HT1080 (cell line): ENCODE data around the gene MICAL3. TPM values are rescaled to one million over a fixed set of nuclear protein-coding genes. Genes with fewer than 3 reads are reported as not detected.

Source experiments
- DNase-seq: peaks from one replicate; pipeline ENCODE4 v3.0.0-alpha.2; 2015; ENCODE audit warnings: low read depth
- total RNA-seq: library from RNA; depleted of rRNA; stranded (reverse); fragments of >200 nt; shearing (Covaris generic); gene quantifications from 2 replicates; pipeline ENCODE4 v1.2.3, GENCODE V29; 2014

Gene MICAL3
- total RNA-seq, 1 experiment from 2014 or later = 29.2 TPM

DNA sequence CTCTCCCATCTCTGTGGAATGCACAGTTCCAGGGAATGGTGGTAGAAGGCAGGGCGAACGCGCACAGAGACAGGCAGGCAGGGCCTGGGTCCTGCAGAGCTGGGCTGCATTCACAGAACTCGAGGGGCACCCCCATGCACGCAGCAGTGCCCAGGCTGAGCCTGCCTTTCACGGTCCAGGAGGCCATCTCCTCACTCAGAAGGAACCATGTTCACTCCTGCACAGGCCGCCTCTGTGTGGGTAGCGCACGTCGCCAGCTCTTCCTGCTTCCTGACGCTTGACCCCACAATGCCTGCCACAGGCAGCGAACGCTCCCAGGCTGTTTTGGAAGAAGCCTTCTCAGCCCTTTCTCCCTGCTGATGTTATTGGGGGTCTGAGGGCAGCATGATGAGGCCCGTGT, 151.2 kb downstream of the MICAL3 start:
- DNase-seq = no peak

DNA sequence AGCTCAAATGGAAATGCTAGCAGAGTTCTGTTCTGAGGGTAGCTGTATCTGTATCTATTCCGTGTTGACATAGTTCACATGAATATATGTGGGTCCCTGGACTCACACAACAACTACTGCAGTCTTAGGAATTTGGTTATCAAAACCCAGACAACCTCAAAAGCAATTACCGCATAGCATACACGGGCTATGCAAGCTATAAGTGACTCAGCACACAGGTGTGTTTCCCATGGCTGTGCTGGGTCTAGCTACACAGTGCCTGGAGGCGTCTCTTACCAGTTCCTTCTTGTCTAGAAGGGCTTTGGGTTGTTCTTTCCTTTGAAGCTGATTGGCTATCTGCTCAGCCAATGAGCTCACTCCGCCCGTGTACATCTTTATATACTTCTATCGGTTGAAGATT, 151.9 kb downstream of the MICAL3 start:
- DNase-seq = no peak

DNA sequence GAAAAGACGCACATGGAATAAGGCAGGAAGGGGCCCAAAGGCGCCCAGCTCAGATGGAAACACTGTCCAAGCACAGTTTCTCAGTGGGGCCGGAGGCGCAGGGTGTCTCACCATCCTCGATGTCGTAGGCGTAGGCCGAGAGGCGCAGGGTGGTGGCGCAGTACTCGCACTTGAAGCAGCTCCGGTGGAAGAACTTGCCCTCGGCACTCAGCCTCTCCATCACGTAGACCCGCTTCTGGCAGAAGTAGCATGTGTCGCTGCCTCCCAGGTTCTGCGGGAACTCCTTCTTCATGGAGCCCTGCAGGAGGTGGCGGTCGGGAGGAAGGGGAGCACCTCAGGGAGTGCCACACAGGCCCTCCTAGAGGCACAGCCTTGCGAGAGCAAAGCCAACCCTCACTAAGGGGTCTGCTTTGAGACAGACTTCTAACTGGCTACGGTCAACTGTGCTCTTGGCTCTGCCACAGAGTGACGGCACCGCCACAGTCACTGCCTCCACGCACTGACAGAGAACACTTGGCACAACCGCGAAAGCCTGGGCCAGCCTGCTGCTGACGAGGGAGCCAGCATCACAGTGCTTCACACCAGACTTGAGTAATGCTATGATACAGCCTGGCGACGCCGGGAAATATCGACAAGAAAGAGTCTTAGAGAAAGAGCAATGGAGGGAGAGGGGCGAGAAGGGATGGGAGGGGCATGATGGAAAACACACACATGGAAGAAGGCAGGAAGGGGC, 152.5 kb downstream of the MICAL3 start:
- no peak for DNase-seq

DNA sequence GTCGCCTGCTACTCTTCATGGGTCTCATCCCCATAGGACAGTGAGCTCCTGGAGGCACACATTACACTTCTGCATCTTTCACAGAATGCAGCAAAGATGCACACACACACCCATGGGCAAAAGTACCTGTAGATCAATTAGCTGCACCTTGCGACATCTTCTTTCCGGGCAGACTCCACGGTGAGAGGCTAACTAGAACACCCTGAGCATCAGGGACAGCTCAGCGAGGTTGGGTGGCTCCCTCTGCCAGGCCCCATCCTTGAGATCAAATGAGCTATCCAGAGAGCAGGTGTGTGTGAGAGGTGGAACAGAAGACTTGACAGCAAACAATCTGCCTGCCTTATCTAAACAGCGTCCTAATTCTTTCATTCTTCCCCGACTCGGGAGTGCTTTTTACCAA, 154.0 kb downstream of the MICAL3 start:
- DNase-seq = no peak

DNA sequence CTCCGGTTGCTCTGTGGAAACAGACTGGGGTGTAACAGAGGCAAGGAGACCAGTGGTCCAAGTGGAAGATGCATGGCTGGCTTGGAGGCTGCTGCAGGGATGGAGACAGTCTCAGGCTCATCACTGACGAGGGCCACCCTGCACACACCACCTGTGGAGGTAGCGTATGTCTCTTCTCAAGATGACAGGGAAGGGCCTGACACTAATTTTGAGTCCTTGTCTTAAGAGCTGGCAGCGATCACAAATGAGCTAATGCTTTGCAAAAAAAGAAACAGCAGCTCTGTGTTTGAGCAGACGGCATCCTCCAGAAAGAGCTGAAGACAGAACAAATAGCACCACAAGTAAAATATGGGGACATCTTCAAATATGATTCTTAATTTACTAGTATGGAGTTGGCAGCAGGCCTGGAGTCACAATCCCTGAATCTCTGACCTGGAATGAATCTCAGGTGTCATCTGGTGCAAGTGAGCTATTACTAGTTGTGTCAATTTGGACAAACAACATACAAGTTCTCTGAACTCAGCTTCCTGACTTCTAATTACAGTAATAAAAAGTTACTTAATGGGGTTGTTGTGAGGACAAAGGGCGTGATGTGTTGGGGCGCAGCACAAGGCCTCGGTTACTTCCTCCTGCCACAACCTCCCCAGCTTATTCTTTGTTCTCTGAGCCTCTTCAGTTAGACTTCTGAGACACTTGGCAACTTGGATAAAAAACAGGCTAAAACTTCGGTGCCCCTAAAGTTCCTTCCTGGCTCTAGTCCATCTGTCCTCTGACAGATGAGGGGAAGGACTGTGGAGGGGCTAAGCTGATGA, 154.9 kb downstream of the MICAL3 start:
- DNase-seq = no peak

DNA sequence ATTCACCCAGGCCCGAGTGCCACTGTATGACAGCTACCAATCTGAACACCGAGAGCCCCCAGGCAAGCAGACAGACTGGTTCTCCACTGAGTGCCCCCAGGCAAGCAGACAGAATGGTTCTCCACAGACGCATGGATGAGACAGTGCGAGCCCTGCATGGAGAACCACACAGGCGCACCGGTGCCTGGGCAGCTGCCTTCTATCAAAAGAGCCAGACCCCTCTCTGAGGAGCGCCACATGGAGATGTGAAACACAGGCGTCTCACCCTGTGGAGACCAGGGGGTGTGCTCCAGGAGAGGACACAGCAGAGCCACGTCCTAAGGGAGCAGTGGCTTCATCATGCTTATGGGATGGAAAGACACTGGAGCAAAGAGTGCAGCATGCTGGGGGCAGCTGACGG, 155.6 kb downstream of the MICAL3 start:
- no peak for DNase-seq

DNA sequence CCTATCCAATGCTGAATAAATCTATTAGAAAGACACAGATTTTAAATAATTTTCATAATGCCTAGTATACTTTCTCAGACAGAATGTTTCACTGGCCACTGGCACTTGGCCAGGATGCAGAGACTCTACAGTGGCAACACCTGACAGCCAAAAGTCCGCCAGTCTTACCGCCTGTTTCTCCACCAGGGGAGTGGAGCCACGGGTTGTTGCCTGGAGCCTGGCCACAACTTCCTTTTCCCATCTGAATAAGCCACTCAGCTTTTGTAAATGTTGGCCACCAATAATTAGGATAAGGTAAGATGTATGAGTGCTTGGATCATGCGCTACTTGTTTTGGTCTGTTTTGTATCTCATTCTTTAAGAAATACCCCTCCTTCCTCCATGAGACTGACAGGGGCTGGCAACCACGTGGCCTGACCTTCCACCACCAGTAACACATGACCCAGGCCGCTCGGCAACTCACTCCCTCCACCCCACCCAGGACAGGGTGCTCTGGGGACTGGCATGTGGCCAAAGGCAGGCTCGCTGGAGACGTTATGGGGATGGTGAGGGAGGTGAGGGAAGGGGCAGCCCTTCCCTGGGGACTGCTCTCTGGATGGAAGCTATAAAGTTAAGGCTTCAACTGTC, 157.1 kb downstream of the MICAL3 start:
- DNase-seq = no peak

DNA sequence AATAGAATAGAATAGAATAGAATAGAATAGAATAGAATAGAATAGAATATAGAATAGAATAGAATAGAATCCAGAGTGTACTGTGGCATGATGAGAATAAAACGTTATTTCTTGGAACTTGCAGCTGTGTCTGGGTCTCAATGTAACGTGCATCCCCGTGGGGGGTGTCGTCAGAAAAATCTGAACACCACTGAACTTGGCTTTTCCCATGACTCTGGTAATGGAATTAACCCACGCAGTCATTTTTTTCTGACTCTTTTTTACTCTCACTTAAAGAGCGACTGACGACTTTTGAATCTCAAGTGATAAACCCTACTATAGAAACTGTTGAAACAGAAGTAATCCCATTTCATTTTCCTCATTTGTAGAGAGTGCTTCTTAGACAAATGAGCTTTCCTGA, 157.7 kb downstream of the MICAL3 start:
- no peak for DNase-seq

DNA sequence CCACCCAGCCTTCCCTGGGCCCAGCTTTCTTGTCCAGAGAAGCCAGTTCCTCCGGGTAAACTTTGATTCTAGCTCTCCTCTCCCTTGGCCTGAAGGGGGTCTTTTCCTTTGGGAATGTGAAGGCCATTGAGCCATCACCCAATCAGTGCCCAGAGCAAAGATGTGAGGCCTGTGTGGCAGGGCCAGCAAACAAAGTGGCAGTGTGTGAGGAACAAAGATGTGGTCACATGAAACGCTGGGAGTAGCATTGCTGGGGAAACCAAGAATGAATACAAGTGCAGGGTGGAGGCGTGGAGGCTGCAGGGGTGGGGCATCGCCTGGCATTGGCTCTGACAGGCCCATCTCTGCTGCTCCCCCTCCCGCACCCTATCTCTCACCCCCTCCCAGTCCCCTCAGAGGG, 158.2 kb downstream of the MICAL3 start:
- DNase-seq = no peak

DNA sequence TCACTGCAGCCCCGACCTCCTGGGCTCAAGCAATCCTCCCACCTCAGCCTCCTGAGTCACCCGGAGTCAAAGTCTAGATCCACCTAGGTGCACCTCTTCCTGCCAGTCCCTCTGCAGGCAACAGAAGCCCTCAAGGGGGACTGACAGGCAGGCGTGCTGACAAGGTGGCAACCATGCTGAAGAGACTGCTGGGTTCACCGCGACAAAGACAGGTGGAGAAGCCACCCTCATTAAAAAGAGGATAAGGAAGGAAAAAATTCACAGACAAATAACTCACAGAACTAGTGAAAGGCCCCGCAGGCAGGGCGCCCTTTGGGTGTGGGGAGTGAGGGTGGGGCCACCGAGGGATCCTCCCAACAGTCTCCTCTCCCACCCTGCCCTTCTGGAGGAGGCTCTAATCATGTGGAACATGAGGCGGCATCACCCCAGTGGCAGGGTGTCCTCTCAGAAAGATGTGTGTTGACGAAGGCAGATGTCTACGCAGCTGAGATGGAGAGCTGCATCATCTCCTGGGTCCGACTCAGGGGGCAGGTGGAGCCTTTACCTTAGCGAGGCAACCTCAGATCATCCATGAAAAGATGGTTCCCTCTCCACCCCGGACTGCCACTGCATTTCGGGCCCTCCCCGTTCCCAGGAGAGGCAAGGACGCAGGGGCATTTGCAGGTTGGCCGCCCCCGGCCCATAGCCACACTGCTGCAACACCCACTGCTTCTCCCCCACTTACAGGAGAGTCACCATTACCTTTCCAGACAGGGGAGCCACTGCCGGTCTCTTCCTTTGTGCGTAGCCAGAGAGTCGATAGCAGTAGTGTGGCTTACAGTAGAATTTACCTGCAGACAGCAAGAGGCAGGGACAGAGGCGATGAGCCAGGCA, 158.9 kb downstream of the MICAL3 start:
- DNase-seq = no peak

DNA sequence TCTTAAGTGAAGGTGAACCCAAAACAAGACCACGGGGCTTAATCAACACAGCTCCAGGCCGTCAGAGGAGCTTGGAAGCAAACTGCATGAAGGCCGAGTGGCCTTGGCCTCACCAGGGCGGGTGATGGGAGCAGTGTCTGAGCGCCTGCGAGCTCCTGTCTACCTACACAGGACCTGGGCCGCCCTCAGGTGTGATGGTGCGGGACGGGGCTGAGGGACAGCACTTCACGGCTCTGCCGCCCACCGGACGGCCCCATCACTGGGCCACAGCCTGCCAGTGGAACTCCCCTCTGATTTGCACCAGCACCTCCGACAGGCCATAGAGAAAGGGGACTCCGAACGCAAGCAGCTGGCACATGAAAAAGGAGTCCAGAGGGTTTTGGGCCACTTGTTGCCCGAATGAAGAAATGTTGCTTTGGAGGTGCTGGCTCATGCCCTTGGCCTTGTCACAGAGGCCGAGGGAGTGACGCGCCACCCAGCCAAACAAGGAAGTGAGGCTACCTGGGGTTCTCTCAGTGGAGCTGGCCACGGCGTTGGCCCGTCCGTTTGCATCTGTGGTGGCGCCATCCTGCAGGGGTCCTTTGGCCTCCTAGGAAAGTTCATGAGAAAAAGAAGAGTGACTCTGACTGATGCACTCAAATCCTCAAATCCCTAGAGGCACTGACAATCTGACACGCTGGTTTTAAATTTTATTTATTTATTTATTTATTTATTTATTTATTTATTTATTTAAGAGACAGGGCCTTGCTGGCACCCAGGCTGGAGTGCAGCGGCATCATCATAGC, 159.8 kb downstream of the MICAL3 start:
- DNase-seq = no peak

DNA sequence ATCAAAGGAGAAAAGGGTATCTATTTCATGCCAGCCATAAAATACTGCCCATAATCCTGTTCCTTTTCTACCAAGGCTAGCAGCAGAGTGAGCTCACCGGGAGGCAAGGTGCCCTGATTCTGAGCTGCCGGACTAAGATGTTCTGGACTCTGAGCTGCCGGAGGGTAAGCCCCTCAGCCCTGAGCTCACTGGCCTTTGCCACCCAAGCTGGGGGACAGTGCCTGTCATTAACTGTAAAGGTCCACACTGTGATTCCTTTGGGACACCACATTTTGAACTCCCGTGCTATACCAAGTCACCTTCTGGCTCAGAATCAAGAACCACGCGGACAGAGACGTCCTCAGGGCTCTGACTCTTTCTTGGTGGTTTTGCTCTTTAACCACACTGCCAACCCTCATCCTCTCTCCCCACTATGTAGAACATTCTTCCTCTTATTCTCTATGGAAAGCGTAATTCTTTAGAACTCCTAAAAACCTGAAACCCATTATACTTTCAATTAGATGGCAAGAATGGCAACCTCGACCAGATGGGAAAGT, 161.6 kb downstream of the MICAL3 start:
- DNase-seq = no peak

DNA sequence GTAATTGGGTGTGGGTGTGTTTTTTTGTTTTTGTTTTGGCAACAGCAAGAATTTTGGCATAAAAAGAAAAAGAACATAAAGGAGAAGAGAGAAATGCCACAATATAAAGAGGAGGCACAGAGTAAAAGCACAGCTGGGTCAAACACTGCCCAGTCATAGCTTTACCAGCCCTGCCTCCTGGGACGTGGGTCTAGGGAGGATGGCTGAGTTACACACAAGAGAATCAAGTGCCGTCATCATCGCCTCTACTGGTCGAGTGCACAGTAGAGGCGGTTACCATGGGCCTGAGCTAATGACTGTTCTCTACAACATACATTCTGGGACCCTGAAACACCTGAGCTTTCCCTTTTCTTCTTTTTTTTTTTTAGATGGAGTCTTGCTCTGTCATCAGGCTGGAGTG, 162.5 kb downstream of the MICAL3 start:
- DNase-seq = no peak

DNA sequence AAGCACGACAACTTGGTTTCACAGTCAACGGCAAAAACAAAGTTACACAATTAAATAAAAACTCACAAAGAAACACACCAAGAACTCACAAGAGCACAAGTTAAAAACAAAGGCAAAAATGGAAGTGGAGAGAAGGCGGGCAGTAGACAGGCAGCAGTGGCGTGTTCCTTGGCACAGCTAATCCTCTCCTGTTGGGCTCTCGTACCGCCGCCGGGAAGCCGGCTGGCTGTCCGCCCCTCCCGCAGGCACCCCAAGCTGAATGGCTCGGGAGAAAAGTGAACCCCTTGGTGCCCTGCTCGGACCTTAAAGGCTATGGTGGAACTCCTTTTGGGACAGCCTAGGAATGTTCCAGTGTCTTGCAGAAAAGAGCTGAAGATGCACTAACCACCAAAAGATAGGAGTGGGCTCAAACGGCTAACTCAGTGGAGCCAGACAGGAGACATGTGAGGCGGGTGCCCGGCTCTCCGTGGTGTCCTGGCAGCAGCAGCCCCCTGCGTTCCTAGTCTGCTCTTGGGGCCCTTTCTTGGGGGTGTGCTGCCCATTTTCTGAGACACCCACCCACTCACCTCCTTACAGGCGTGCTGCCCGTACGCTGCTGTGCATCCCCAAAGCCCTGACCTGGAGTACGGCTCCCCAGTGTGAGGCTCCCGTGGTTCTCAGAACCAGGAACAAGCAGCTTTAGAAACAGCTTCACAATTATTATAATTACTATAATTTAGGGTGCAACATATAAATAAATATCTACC, 164.0 kb downstream of the MICAL3 start:
- DNase-seq = no peak

DNA sequence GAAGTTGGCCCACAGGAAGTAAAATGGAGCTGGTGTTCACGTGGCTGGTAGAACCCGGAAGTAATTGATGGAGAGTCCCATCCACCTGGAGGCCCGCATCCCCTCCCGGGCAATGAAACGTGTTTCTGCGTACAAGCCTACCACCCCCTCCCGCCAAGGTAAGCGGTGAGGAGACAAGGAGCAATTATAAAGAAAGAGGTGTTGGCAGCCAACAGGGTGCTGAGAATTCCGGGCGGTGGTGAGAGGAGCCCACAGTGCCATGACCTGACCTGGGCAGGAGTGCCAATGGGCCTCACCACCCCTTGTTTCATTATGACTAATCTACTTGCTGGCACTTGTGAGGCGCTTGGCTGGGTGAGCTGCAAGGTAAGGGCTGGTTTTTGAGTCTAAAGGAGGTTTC, 166.3 kb downstream of the MICAL3 start:
- no peak for DNase-seq

DNA sequence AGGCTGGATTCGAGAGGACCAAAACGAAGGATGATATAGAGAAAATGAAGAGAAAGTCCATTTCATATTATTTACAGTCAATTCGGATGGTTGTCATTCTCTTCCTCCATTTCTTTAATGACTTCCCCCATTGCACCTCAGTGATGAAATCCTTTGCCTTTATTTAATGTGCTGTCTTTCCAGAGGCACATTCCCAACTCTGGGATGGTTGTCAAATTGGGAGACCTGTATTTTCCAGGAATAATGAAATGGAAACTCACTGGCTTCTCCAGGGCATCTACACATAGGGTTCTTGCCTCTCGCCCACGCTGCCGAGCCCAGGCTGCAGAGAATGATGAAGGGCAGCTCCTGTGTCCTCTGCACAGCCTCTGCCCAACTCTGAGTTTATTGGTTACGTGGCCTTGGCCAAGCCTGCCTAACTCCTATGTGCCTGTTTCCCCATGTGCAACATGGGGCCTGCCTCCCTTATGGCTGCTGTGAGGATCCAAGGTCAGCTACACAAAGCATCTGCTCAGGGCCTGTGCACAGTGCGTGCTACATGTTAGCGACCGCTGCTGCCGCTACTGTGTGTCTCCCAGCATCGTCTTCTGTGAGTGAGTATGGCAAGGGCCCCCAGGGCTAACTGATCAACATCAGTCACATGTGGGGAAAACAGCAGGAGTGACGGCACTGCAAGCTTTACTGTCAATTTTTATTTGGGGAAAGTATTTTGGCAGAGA, 168.6 kb downstream of the MICAL3 start:
- no peak for DNase-seq

DNA sequence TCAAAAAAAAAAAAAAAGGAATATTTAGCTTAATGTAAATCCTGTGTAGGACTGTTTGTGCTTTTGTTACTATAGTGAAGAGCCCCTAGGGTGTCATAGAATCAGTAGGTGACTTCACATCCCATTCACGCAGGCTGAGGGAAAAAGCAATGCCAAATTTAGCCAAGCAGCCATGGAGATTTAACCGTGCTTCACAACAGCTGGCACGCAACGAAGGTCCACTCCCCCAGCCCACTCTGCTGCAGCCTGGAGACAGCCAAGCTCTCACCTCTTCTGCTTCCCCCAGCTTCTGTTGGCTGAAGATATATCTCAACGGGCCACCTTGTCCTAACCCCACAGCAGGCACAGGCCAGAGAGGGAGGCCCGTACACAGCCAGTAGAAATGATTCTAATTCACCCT, 171.3 kb downstream of the MICAL3 start:
- no peak for DNase-seq

DNA sequence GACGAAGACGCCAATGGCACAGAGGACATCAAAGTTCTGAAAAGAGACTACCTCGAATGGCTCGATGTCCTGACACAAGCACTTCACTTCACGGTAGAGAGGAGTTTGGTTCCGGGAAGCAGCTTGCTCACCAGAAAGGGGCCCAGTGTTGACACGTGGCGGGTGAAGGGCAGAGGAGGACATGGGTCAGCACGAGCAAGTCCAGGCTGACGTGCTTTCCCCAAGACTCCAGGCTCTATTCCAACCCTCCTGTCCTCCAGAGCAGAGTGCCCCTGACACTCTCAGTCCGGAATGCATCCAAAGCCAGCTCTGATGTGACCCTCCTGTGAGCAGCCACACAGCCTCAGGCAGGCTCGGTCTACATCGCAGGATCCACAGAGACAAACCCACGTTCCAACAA, 172.6 kb downstream of the MICAL3 start:
- no peak for DNase-seq
